RWPE1 (cell line): ENCODE results near the gene UBE2N.
"Not testable (repeated sequence)": the region's sequence is repeated elsewhere in the genome, so short reads cannot be mapped to it uniquely, and the experiment has no call there.

Experiments
- CTCF ChIA-PET: fragments of 350-600 bp; sonication (Branson Sonifier 250); formaldehyde crosslinking; extraction: SDS; loops from one replicate; lab custom pipeline; 2021; lab: Yijun Ruan, JAX
- POLR2A ChIA-PET: fragments of 400-600 bp; formaldehyde crosslinking; extraction: SDS; loops from one replicate; lab custom pipeline; 2020; ENCODE audit warnings: antibody characterized with exemption; ENCODE audit not compliant: low non-redundant PET; lab: Yijun Ruan, JAX
- DNase-seq: peaks from one replicate; pipeline ENCODE4 v3.0.0; 2012; ENCODE audit warnings: low spot score
- H3K27ac ChIP-seq: fragments of 450-650 bp; 2 replicates; pipeline ENCODE4 v1.5.1; 2017
- CTCF ChIP-seq: fragments of 450-650 bp; conservative IDR thresholded peaks from 2 replicates; pipeline ENCODE4 v1.5.1; 2017; ENCODE audit warnings: low read depth, mild to moderate bottlenecking

UBE2N gene

GRCh38 chr12:93415723-93416464 is 25.9 kb downstream of the UBE2N start:
- H3K27ac ChIP-seq, result no peak overlapping the region
- POLR2A ChIA-PET, result no interaction called here
- no peak for DNase-seq
- TF ChIP-seq CTCF, result no peak
- CTCF ChIA-PET, result interaction anchor here (0.6 kb wide), 1 partner anchor 429 kb away, joined by 5 read pairs; no protein-coding TSS in a partner anchor

GRCh38 chr12:93413064-93413463 is 28.7 kb downstream of the UBE2N start:
- no peak for DNase-seq
- POLR2A ChIA-PET, result no interaction called here
- TF ChIP-seq CTCF, result no peak
- H3K27ac ChIP-seq, result no peak overlapping the region
- CTCF ChIA-PET, result interaction anchor here (0.6 to 0.8 kb wide), 4 partner anchors 426 to 595 kb away, joined by 3 to 5 read pairs (median 4); no protein-coding TSS in a partner anchor

GRCh38 chr12:93412396-93412795 is 29.4 kb downstream of the UBE2N start:
- CTCF ChIA-PET, result interaction anchor here (0.6 to 0.8 kb wide), 3 partner anchors 425 to 589 kb away, joined by 4 to 5 read pairs (median 5); no protein-coding TSS in a partner anchor
- H3K27ac ChIP-seq, DNase-seq, POLR2A ChIA-PET: not testable (repeated sequence)

GRCh38 chr12:93411060-93411459 is 30.7 kb downstream of the UBE2N start:
- H3K27ac ChIP-seq, DNase-seq, POLR2A ChIA-PET: not testable (repeated sequence)
- CTCF ChIA-PET, result interaction anchor here (0.6 to 0.7 kb wide), 2 partner anchors 31 to 451 kb away, joined by 3 to 4 read pairs; no protein-coding TSS in a partner anchor

DNA sequence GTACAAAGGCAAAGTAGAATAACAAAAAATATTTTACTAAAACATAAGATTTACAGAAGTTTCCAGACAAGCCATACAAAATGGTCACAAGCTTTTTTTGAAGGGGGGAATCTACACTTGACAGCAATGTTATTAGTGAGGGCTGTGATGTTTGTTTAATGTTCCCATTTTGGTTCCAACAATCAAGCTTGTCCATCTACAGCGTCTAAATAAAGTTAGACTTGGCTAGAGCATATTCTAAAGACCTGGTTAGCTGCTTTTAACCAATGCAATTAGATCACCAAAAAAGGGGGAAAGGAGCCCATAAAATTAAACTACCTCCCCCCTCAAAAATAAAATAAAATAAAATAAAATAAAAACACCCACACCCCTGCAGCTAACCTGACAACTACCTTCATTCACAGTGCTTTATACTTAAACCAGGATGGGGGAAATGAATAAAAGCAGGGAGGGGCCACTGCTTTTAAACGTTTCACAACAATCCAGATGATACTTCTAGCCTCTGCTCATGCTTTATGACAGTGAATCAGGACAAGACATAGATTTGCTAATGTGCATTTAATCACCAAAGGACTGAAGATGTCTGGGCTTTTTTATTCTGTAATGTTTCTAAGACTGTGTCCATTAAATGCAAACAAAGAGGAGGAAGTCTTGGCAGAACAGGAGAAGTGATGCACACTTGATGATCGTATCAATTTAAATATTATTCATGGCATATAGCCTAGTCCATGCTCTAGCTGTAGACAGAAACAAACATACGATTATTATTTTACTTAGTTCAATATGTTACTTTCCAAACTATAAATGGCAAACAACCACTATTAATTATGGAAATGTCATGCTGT is 32.2 kb downstream of the UBE2N start:
- CTCF ChIA-PET, result interaction anchor here (0.6 to 0.9 kb wide), 2 partner anchors 10 to 13 kb away, joined by 3 read pairs; no protein-coding TSS in a partner anchor
- POLR2A ChIA-PET, H3K27ac ChIP-seq, DNase-seq: not testable (repeated sequence)

DNA sequence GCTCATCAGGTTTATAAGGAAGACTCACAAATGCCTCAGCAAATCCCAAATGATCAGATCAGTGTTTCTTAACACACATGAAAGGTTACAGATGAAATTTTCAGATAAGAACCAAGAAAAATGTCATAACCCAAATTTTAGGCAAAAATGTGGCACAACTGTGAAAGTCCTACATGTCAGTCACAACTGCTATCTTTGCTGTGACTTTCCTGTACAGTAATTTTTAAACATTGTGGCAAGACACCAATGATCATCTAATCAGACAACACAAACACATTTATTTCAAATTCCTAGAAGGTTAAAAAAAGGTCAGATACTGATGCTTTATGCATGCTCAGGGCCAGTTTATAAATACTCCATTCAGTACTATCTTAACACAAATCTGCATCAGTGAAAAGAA is 32.9 kb downstream of the UBE2N start:
- ChIA-PET CTCF (interaction anchor here (0.6 to 1.1 kb wide), 3 partner anchors 11 to 620 kb away, joined by 3 to 4 read pairs (median 4); no protein-coding TSS in a partner anchor), POLR2A (no interaction called here)
- DNase-seq, result no peak
- no peak overlapping the region for H3K27ac ChIP-seq
- no peak for TF ChIP-seq CTCF

GRCh38 chr12:93407963-93408283 is 33.8 kb downstream of the UBE2N start:
- ChIA-PET CTCF (interaction anchor here (0.6 to 1.1 kb wide), 2 partner anchors 12 to 169 kb away, joined by 3 to 4 read pairs; no protein-coding TSS in a partner anchor), POLR2A (no interaction called here)
- no peak for DNase-seq
- no peak for TF ChIP-seq CTCF
- H3K27ac ChIP-seq, result no peak overlapping the region
